Hepatocyte (in vitro differentiated cells): Measurements from ENCODE around the gene SLC39A1. TPM values are rescaled to one million over a fixed set of nuclear protein-coding genes. Genes with fewer than 3 reads are reported as not detected.

Experiments
- DNase-seq: peaks from one replicate; pipeline ENCODE4 v3.0.0-alpha.2; 2016; ENCODE audit warnings: low spot score
- H2AFZ ChIP-seq: fragments of 200-600 bp; sonication (generic); 2 replicates; pipeline ENCODE4 v1.6.0; 2016; ENCODE audit warnings: antibody characterized with exemption, mild to moderate bottlenecking
- H3K27ac ChIP-seq: fragments of 200-600 bp; sonication (generic); 2 replicates; pipeline ENCODE4 v1.5.1; 2016; ENCODE audit warnings: mild to moderate bottlenecking
- H3K27me3 ChIP-seq: fragments of 200-600 bp; sonication (generic); 2 replicates; pipeline ENCODE4 v1.6.1; 2016
- H3K36me3 ChIP-seq: fragments of 200-600 bp; sonication (generic); replicated peaks from 2 replicates; pipeline ENCODE4 v1.5.1; 2016; ENCODE audit warnings: low read depth; ENCODE audit not compliant: insufficient read depth
- H3K4me1 ChIP-seq: fragments of 200-600 bp; sonication (generic); 2 replicates; pipeline ENCODE4 v1.5.1; 2016; ENCODE audit warnings: mild to moderate bottlenecking, moderate library complexity; ENCODE audit not compliant: insufficient read depth
- H3K4me2 ChIP-seq: fragments of 200-600 bp; sonication (generic); 2 replicates; pipeline ENCODE4 v1.6.0; 2016
- H3K4me3 ChIP-seq: fragments of 200-600 bp; sonication (generic); 2 replicates; pipeline ENCODE4 v1.5.1; 2016; ENCODE audit warnings: mild to moderate bottlenecking
- H3K79me2 ChIP-seq: fragments of 200-600 bp; sonication (generic); 2 replicates; pipeline ENCODE4 v1.6.0; 2017; ENCODE audit warnings: mild to moderate bottlenecking
- H3K9me2 ChIP-seq: fragments of 200-600 bp; sonication (generic); replicated peaks from 2 replicates; pipeline ENCODE4 v1.6.0; 2017; ENCODE audit warnings: mild to moderate bottlenecking; ENCODE audit not compliant: insufficient read depth
- H3K9me3 ChIP-seq: fragments of 200-600 bp; sonication (generic); 2 replicates; pipeline ENCODE4 v1.5.1; 2016; ENCODE audit warnings: low read depth, mild to moderate bottlenecking
- H4K20me1 ChIP-seq: fragments of 200-600 bp; sonication (generic); 2 replicates; pipeline ENCODE4 v1.6.0; 2016; ENCODE audit warnings: mild to moderate bottlenecking; ENCODE audit not compliant: insufficient read depth, poor library complexity, severe bottlenecking
- CTCF ChIP-seq: fragments of 200-600 bp; sonication (generic); IDR thresholded peaks from 2 replicates; pipeline ENCODE4 v1.5.1; 2016; ENCODE audit warnings: antibody characterized with exemption, mild to moderate bottlenecking; ENCODE audit not compliant: poor library complexity
- EZH2 ChIP-seq: fragments of 200-600 bp; sonication (generic); IDR thresholded peaks from 2 replicates; pipeline ENCODE4 v1.6.1; 2016; ENCODE audit warnings: antibody characterized with exemption, mild to moderate bottlenecking, borderline replicate concordance
- EZH2phosphoT487 ChIP-seq: fragments of 200-600 bp; sonication (generic); IDR thresholded peaks from one replicate; pipeline ENCODE4 v1.6.1; 2018; ENCODE audit warnings: antibody characterized with exemption, mild to moderate bottlenecking, low read depth, moderate library complexity; ENCODE audit not compliant: unreplicated experiment, severe bottlenecking
- WGBS: methylation state at CpG from one replicate; pipeline ENCODE4 v1.1.6; 2016; ENCODE audit warnings: low lambda C conversion rate; ENCODE audit errors: missing lambda C conversion rate; 5-methylcytosine and 5-hydroxymethylcytosine counted together
- polyA plus RNA-seq: library from polyadenylated mRNA; unstranded; fragments of >200 nt; fragmentation: Nextera tagmentation; extraction: Ambion mirVana; gene quantifications from 2 replicates; pipeline ENCODE4 v1.2.1, GENCODE V29; 2016
- total RNA-seq: library from RNA; depleted of rRNA; stranded (reverse); fragments of >200 nt; gene quantifications from 2 replicates; pipeline ENCODE4 v1.2.3, GENCODE V29; 2014

Gene SLC39A1
- total and polyA plus RNA-seq, 2 experiments from 2014 or later: 158 to 163 TPM

- Histone ChIP-seq H3K27me3 (no peaks in the 10 kb centered on the region), H3K79me2 (peaks cover 40% of the 10 kb centered on the region), H3K4me3 (peak within 1 kb of the TSS; percentile 51), H3K36me3 (no peaks in the 10 kb centered on the region), H3K4me2 (peak within 1 kb of the TSS; percentile 89), H3K27ac (peak within 1 kb of the TSS; percentile 94), H3K9me3 (no peaks in the 10 kb centered on the region), H3K4me1 (peaks cover 24% of the 10 kb centered on the region), H4K20me1 (peaks cover 39% of the 10 kb centered on the region), H2AFZ (peak within 1 kb of the TSS; percentile 64), H3K9me2 (no peaks in the 10 kb centered on the region)
- peak; percentile 100 for DNase-seq
- TF ChIP-seq CTCF (no peak), EZH2 (no peak), EZH2phosphoT487 (no peak)
- WGBS: 2% methylated on average over 49 of the region's 53 CpGs
Measured at GRCh38 chr1:153922972-153923925, 40.1 kb downstream of the SLC39A1 start, which contains the start of gene GATAD2B. Gene GATAD2B, minus strand, starts transcription at chr1:153922972. Its CDS starts 94,625 bp downstream, at chr1:153828347.

DNA sequence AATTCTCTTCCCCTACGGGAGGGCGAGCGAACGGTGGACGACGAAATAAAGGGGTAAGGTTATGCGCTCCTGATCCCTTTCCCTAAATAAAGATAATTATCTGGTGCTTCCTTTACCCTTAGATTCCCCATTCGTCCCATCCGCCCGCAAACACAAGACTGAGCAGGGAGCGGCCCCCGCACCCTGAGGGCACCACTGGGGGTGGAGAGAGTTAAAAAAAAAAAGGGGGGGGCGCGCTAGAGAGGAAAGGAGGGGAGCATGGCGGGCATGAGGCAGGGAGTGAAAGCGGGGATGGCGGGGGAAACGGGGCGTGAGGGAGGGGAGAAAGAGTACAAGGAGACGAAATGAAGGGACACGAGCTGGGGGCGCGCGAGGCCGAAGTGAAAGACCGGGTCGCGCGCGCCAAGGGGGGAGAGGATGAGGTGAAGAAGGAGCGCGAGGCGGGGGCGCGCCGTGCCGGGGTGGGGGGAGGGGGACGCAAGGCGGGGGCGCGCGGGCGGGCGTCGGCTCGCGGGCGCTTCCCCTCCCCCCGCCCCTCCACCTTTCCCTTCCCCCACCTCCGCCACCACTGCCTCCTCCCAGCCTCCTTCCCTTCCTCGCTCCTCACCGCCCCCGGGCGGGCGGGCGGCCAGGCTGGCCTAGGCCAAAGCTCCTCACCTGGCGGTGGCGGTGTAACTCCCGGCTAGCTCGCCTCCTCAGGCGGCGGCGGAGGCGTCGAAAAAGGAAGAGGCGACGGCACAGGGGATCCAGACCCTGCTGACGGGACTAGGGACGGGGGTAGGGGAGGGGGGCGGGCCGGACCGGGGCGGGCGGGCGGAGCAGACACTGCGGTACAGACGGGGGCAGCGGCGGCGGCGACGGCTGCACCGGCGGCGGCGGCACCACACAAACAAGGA lies 41.0 kb downstream of the SLC39A1 start:
- no peaks in the 10 kb centered on the region for H3K9me2 ChIP-seq
- DNase-seq: peak; percentile 82
- peak overlapping the region; percentile 89 for H3K4me2 ChIP-seq
- H3K9me3 ChIP-seq: no peaks in the 10 kb centered on the region
- H3K4me3 ChIP-seq: peak overlapping the region; percentile 51
- H3K79me2 ChIP-seq: peaks cover 49% of the 10 kb centered on the region
- peak overlapping the region; percentile 29 for H2AFZ ChIP-seq
- WGBS: 1% methylated on average over 15 of the region's 86 CpGs
- H3K27me3 ChIP-seq: no peaks in the 10 kb centered on the region
- peak overlapping the region; percentile 94 for H3K27ac ChIP-seq
- H3K4me1 ChIP-seq: peaks cover 24% of the 10 kb centered on the region
- H4K20me1 ChIP-seq: peaks cover 48% of the 10 kb centered on the region
- peak; percentile 14 for TF ChIP-seq CTCF
- TF ChIP-seq EZH2phosphoT487: no peak
- H3K36me3 ChIP-seq: no peaks in the 10 kb centered on the region

GRCh38 chr1:153921803-153922075 lies 41.6 kb downstream of the SLC39A1 start:
- Histone ChIP-seq H3K4me1 (peaks cover 24% of the 10 kb centered on the region), H3K4me3 (peak overlapping the region; percentile 51), H3K27me3 (no peaks in the 10 kb centered on the region), H3K9me3 (no peaks in the 10 kb centered on the region), H3K36me3 (no peaks in the 10 kb centered on the region), H3K4me2 (peak overlapping the region; percentile 89), H3K27ac (peak overlapping the region; percentile 94), H3K9me2 (no peaks in the 10 kb centered on the region), H2AFZ (peak overlapping the region; percentile 29), H3K79me2 (peaks cover 55% of the 10 kb centered on the region), H4K20me1 (peaks cover 54% of the 10 kb centered on the region)
- DNase-seq: no peak
- TF ChIP-seq EZH2phosphoT487 (no peak), EZH2 (no peak), CTCF (no peak)
- under 1% methylated on average over 10 of the region's 10 CpGs for WGBS
